PFSK-1 (cell line): Measurements from ENCODE around the gene MGAT5.

ENCODE experiments used
- POLR2AphosphoS5 ChIP-seq: IDR thresholded peaks from 2 replicates; pipeline ENCODE4 v1.6.1; 2012; ENCODE audit warnings: low read depth, mild to moderate bottlenecking, control low read depth, low read length, moderate library complexity
- REST ChIP-seq, 2 experiments: IDR thresholded peaks; 2 replicates each; pipeline versions ENCODE4 v1.6.1 to v1.8.0; 2011 to 2012; ENCODE audit warnings: low read depth in 2 of 2, low read length in 2 of 2, control low read depth in 1 of 2, inconsistent platforms in 1 of 2, mild to moderate bottlenecking in 1 of 2, moderate library complexity in 1 of 2; ENCODE audit not compliant: insufficient read depth in 1 of 2
- SIN3A ChIP-seq: IDR thresholded peaks from 2 replicates; pipeline ENCODE4 v1.6.1; 2012; ENCODE audit warnings: mild to moderate bottlenecking, low read length, moderate library complexity, borderline replicate concordance; ENCODE audit not compliant: insufficient read depth
- TAF1 ChIP-seq: IDR thresholded peaks from 2 replicates; pipeline ENCODE4 v1.6.1; 2012; ENCODE audit warnings: low read length, control low read depth, borderline replicate concordance; ENCODE audit not compliant: insufficient read depth

GRCh38 chr2:134278553-134278952, 24.7 kb downstream of the MGAT5 start:
- TF ChIP-seq POLR2AphosphoS5, result no peak
- TF ChIP-seq TAF1, result no peak
- no peak for TF ChIP-seq REST (IDR thresholded peaks at IDR 0.05; ENCODE audit: insufficient read depth in 1 of 2, low read depth in 2 of 2, low read length in 2 of 2)
- TF ChIP-seq SIN3A, result no peak
